Neural progenitor cell (in vitro differentiated cells): Measurements from ENCODE around the gene FAM117B. TPM values are rescaled to one million over a fixed set of nuclear protein-coding genes. Genes with fewer than 3 reads are reported as not detected.

ENCODE experiments used
- DNase-seq: peaks from one replicate; pipeline ENCODE4 v3.0.0-alpha.2; 2016; ENCODE audit warnings: low spot score
- H2AFZ ChIP-seq: fragments of 200-600 bp; sonication (generic); replicated peaks from 2 replicates; pipeline ENCODE4 v1.6.1; 2016; ENCODE audit warnings: antibody characterized with exemption
- H3F3A ChIP-seq: fragments of 200-600 bp; sonication (generic); 2 replicates; pipeline ENCODE4 v1.6.1; 2016; ENCODE audit warnings: antibody characterized with exemption, low read depth
- H3K27ac ChIP-seq: fragments of 200-600 bp; sonication (generic); 2 replicates; pipeline ENCODE4 v1.5.1; 2016; ENCODE audit warnings: mild to moderate bottlenecking
- H3K27me3 ChIP-seq: fragments of 200-600 bp; sonication (generic); 2 replicates; pipeline ENCODE4 v1.6.1; 2016; ENCODE audit warnings: mild to moderate bottlenecking, moderate library complexity
- H3K36me3 ChIP-seq: fragments of 200-600 bp; sonication (generic); 2 replicates; pipeline ENCODE4 v1.5.1; 2016
- H3K4me1 ChIP-seq: fragments of 200-600 bp; sonication (generic); 2 replicates; pipeline ENCODE4 v1.6.1; 2016; ENCODE audit warnings: mixed run types
- H3K4me2 ChIP-seq: fragments of 200-600 bp; sonication (generic); 2 replicates; pipeline ENCODE4 v1.6.1; 2016
- H3K4me3 ChIP-seq: fragments of 200-600 bp; sonication (generic); 2 replicates; pipeline ENCODE4 v1.5.1; 2016
- H3K79me2 ChIP-seq: fragments of 200-600 bp; sonication (generic); 2 replicates; pipeline ENCODE4 v1.6.1; 2016; ENCODE audit warnings: low read depth
- H3K9ac ChIP-seq: fragments of 200-600 bp; sonication (generic); 2 replicates; pipeline ENCODE4 v1.6.1; 2016
- H3K9me3 ChIP-seq: fragments of 200-600 bp; sonication (generic); 2 replicates; pipeline ENCODE4 v1.5.1; 2016; ENCODE audit warnings: low read depth
- H4K20me1 ChIP-seq: fragments of 200-600 bp; sonication (generic); 2 replicates; pipeline ENCODE4 v1.6.1; 2016; ENCODE audit warnings: low read depth
- H3K27ac Mint-ChIP-seq: 3 replicates; pipeline ENCODE4 v1.8.0; 2021; ENCODE audit warnings: mixed read lengths
- H3K27me3 Mint-ChIP-seq: 2 replicates; pipeline ENCODE4 v1.8.0; 2022; ENCODE audit warnings: low read depth, mild to moderate bottlenecking, inconsistent platforms, moderate library complexity, mixed read lengths; ENCODE audit not compliant: insufficient read depth
- H3K36me3 Mint-ChIP-seq: 3 replicates; pipeline ENCODE4 v1.8.0; 2021; ENCODE audit warnings: mixed read lengths
- H3K4me1 Mint-ChIP-seq: 3 replicates; pipeline ENCODE4 v1.8.0; 2021; ENCODE audit warnings: mixed read lengths
- H3K4me3 Mint-ChIP-seq: 3 replicates; pipeline ENCODE4 v1.8.0; 2021; ENCODE audit warnings: mild to moderate bottlenecking, moderate library complexity, mixed read lengths
- H3K9me3 Mint-ChIP-seq: 3 replicates; pipeline ENCODE4 v1.8.0; 2020; ENCODE audit warnings: mixed read lengths
- CTCF ChIP-seq: fragments of 200-600 bp; sonication (generic); IDR thresholded peaks from 2 replicates; pipeline ENCODE4 v1.5.1; 2017; ENCODE audit warnings: antibody characterized with exemption, mild to moderate bottlenecking
- EZH2 ChIP-seq: fragments of 200-600 bp; sonication (generic); IDR thresholded peaks from 2 replicates; pipeline ENCODE4 v1.6.1; 2017; ENCODE audit warnings: antibody characterized with exemption, mild to moderate bottlenecking, moderate library complexity
- EZH2phosphoT487 ChIP-seq: fragments of 200-600 bp; sonication (generic); IDR thresholded peaks from 2 replicates; pipeline ENCODE4 v1.6.1; 2017; ENCODE audit warnings: antibody characterized with exemption
- total RNA-seq: library from RNA; depleted of rRNA; stranded (reverse); fragments of >200 nt; gene quantifications from 2 replicates; pipeline ENCODE4 v1.2.3, GENCODE V29; 2015; ENCODE audit warnings: low replicate concordance

FAM117B gene
- total RNA-seq, 1 donor from 2014 or later = 17.5 TPM

GRCh38 chr2:202771336-202771735 is 136.6 kb downstream of the FAM117B start:
- no peaks in the 10 kb centered on the region for H3K79me2 ChIP-seq
- no peaks in the 10 kb centered on the region for H3K27me3 ChIP-seq
- no peak overlapping the region for H3K9ac ChIP-seq
- Mint-ChIP-seq H3K4me3 (no peak overlapping the region), H3K36me3 (peaks cover 27% of the 10 kb centered on the region), H3K4me1 (no peaks in the 10 kb centered on the region), H3K27me3 (no peaks in the 10 kb centered on the region), H3K27ac (no peak overlapping the region), H3K9me3 (no peaks in the 10 kb centered on the region)
- H3K36me3 ChIP-seq = peaks cover 6% of the 10 kb centered on the region
- H3K4me3 ChIP-seq = no peak overlapping the region
- H3K4me1 ChIP-seq = no peaks in the 10 kb centered on the region
- H2AFZ ChIP-seq = no peak overlapping the region
- no peak overlapping the region for H3K4me2 ChIP-seq
- no peaks in the 10 kb centered on the region for H4K20me1 ChIP-seq
- no peaks in the 10 kb centered on the region for H3K9me3 ChIP-seq
- H3F3A ChIP-seq = no peaks in the 10 kb centered on the region
- no peak overlapping the region for H3K27ac ChIP-seq
- no peak for TF ChIP-seq CTCF
- no peak for TF ChIP-seq EZH2phosphoT487
- no peak for TF ChIP-seq EZH2
- no peak for DNase-seq

GRCh38 chr2:202771741-202772460 is 137.1 kb downstream of the FAM117B start:
- no peaks in the 10 kb centered on the region for H3K9me3 Mint-ChIP-seq
- H3K27me3 Mint-ChIP-seq = no peaks in the 10 kb centered on the region
- H3K4me1 Mint-ChIP-seq = no peaks in the 10 kb centered on the region
- peaks cover 6% of the 10 kb centered on the region for H3K36me3 ChIP-seq
- no peak overlapping the region for H3K4me3 Mint-ChIP-seq
- no peaks in the 10 kb centered on the region for H3K9me3 ChIP-seq
- H3K27ac Mint-ChIP-seq = no peak overlapping the region
- no peak overlapping the region for H2AFZ ChIP-seq
- H3K27ac ChIP-seq = no peak overlapping the region
- TF ChIP-seq CTCF (no peak), EZH2 (no peak), EZH2phosphoT487 (no peak)
- H4K20me1 ChIP-seq = no peaks in the 10 kb centered on the region
- H3K4me1 ChIP-seq = no peaks in the 10 kb centered on the region
- no peaks in the 10 kb centered on the region for H3K27me3 ChIP-seq
- H3K36me3 Mint-ChIP-seq = peaks cover 27% of the 10 kb centered on the region
- no peak overlapping the region for H3K9ac ChIP-seq
- no peaks in the 10 kb centered on the region for H3K79me2 ChIP-seq
- no peaks in the 10 kb centered on the region for H3F3A ChIP-seq
- no peak overlapping the region for H3K4me3 ChIP-seq
- H3K4me2 ChIP-seq = no peak overlapping the region
- no peak for DNase-seq

GRCh38 chr2:202773301-202773973 is 138.7 kb downstream of the FAM117B start:
- H3K36me3 Mint-ChIP-seq = peaks cover 30% of the 10 kb centered on the region
- DNase-seq = no peak

More at GRCh38 chr2:202773301-202773973, 138.7 kb downstream of the FAM117B start:
- Histone ChIP-seq H3K36me3 (peaks cover 6% of the 10 kb centered on the region), H4K20me1 (no peaks in the 10 kb centered on the region), H3F3A (no peaks in the 10 kb centered on the region), H3K9ac (no peak overlapping the region), H3K4me1 (no peaks in the 10 kb centered on the region), H3K79me2 (no peaks in the 10 kb centered on the region), H3K4me3 (no peak overlapping the region), H3K27me3 (no peaks in the 10 kb centered on the region), H3K27ac (no peak overlapping the region), H2AFZ (no peak overlapping the region), H3K9me3 (no peaks in the 10 kb centered on the region), H3K4me2 (no peak overlapping the region)
- Mint-ChIP-seq H3K4me1 (no peaks in the 10 kb centered on the region), H3K27ac (no peak overlapping the region), H3K9me3 (no peaks in the 10 kb centered on the region), H3K4me3 (no peak overlapping the region), H3K27me3 (no peaks in the 10 kb centered on the region)
- TF ChIP-seq EZH2 = no peak
- no peak for TF ChIP-seq EZH2phosphoT487
- no peak for TF ChIP-seq CTCF
